Stimulated activated naive CD4-positive, alpha-beta T cell treated with Interleukin-2 at 50 U/mL for 16 hours (primary cell): ENCODE measurements around the gene SLC7A11.
"Not testable (repeated sequence)": the region's sequence is repeated elsewhere in the genome, so short reads cannot be mapped to it uniquely, and the experiment has no call there.

Experiments used
- DNase-seq: peaks from one replicate; lab custom pipeline; 2025; lab: John Stamatoyannopoulos, UW

SLC7A11 gene

GRCh38 chr4:138242834-138243156 is 646 bp upstream of the SLC7A11 start:
- DNase-seq, result no peak

GRCh38 chr4:138241281-138242075 is 671 bp downstream of the SLC7A11 start:
- no peak for DNase-seq

- no peak for DNase-seq
These were observed 2.7 kb downstream of the SLC7A11 start for GRCh38 chr4:138239491-138239890.

- DNase-seq, result no peak
These were observed 3.4 kb downstream of the SLC7A11 start for GRCh38 chr4:138238521-138239292.

GRCh38 chr4:138237132-138237531 is 5.0 kb downstream of the SLC7A11 start:
- DNase-seq, result not testable (repeated sequence)

- DNase-seq, result no peak
These were observed 6.1 kb downstream of the SLC7A11 start for GRCh38 chr4:138236037-138236436.

GRCh38 chr4:138235419-138235952 is 6.7 kb downstream of the SLC7A11 start:
- no peak for DNase-seq

GRCh38 chr4:138234248-138234647 is 7.9 kb downstream of the SLC7A11 start:
- DNase-seq, result no peak

- DNase-seq, result no peak
These were observed 8.7 kb downstream of the SLC7A11 start for GRCh38 chr4:138233313-138234034.

- no peak for DNase-seq
These were observed 9.8 kb downstream of the SLC7A11 start for GRCh38 chr4:138232364-138232763.

GRCh38 chr4:138230048-138230447 is 12.1 kb downstream of the SLC7A11 start:
- DNase-seq, result no peak

- no peak for DNase-seq
These were observed 13.0 kb downstream of the SLC7A11 start for GRCh38 chr4:138229160-138229559.

- no peak for DNase-seq
These were observed 15.8 kb downstream of the SLC7A11 start for GRCh38 chr4:138226351-138226750.

- DNase-seq, result no peak
These were observed 16.7 kb downstream of the SLC7A11 start for GRCh38 chr4:138225477-138225876.

GRCh38 chr4:138224614-138225013 is 17.5 kb downstream of the SLC7A11 start:
- no peak for DNase-seq

GRCh38 chr4:138223231-138223910 is 18.8 kb downstream of the SLC7A11 start:
- no peak for DNase-seq

GRCh38 chr4:138222046-138222445 is 20.1 kb downstream of the SLC7A11 start:
- no peak for DNase-seq

GRCh38 chr4:138218976-138219375 is 23.2 kb downstream of the SLC7A11 start:
- no peak for DNase-seq

GRCh38 chr4:138217567-138217966 is 24.6 kb downstream of the SLC7A11 start:
- DNase-seq, result no peak

GRCh38 chr4:138216272-138216867 is 25.8 kb downstream of the SLC7A11 start:
- DNase-seq, result no peak

- DNase-seq, result not testable (repeated sequence)
These were observed 31.6 kb downstream of the SLC7A11 start for GRCh38 chr4:138210576-138210975.
